GM12801 (cell line): Measurements from ENCODE around the gene MMP25.

Source experiments
- TF ChIP-seq, protein P1 (sequence below): IDR thresholded peaks from one replicate; pipeline ENCODE4 v1.5.1; 2011; ENCODE audit warnings: control low read depth; ENCODE audit not compliant: insufficient read length; ENCODE audit errors: extremely low read depth

The MMP25 gene

DNA sequence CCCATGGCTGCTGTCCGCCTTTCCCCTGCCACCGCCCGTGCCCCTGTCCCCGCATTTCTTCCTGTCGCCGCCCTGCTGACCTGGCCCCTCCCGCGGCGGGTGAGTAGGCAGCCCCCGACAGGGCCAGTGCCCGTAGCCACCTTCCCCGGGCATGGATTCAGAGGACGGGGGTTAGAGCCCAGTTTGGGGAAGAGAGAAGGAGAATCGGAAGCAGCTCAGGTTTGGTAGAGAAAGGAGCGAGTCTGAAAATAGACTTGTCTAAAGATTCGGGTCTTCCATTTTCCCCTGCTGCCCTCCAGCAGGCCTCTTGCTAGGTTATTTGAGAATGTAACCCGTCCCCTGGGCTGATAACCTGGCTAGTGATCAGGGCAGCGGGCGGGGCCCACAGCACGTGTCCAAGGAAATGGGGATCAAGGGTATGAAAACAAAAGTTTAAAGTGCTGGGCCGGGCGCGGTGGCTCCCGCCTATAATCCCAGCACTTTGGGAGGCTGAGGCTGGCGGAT, 41.5 kb upstream of the MMP25 start:
- TF ChIP-seq, protein P1, sequence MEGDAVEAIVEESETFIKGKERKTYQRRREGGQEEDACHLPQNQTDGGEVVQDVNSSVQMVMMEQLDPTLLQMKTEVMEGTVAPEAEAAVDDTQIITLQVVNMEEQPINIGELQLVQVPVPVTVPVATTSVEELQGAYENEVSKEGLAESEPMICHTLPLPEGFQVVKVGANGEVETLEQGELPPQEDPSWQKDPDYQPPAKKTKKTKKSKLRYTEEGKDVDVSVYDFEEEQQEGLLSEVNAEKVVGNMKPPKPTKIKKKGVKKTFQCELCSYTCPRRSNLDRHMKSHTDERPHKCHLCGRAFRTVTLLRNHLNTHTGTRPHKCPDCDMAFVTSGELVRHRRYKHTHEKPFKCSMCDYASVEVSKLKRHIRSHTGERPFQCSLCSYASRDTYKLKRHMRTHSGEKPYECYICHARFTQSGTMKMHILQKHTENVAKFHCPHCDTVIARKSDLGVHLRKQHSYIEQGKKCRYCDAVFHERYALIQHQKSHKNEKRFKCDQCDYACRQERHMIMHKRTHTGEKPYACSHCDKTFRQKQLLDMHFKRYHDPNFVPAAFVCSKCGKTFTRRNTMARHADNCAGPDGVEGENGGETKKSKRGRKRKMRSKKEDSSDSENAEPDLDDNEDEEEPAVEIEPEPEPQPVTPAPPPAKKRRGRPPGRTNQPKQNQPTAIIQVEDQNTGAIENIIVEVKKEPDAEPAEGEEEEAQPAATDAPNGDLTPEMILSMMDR, result no peak

DNA sequence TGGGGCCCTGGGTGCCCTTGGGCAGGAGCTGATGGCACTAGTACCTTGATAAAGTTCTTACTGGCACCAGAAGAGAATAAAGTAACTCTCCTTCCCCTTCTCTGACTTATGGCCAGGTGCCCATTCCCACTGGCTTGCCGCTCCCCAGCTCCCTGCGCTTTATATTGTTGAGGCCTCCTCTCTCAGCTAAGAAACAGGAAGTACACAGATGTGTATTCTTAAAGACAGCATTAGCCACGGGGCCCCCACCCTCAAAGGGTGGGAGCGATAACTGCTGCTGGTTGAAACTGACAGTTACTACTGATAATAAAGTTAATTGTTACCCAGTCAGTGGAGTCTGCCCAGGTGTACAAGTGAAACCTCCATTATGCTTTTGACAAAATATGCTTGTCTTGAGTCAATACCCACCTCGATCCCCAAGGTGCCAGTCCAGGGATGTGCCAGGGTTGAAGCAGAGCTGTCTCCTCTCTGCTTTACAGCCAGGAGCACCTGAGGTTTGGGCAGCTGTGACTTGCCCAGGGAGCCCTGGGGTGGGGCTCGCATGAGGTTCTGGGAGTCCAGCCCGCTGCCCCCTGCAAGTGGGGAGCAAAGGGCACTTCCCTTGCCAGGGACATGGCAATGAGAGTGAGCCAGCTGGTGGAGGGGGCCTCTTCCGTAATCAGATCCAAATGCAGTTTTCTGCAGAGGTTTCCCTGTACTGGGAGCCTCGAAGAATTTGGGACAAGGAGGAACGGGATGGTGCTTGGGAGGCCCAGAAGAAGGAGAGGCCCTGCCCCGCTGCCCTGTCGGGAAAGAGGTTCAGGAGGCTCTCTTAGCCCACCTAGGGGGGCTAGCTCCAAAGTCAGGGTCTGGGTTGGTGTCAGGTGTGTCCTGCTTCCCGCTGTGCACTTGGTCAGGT, 39.1 kb upstream of the MMP25 start:
- TF ChIP-seq, protein P1, result no peak

DNA sequence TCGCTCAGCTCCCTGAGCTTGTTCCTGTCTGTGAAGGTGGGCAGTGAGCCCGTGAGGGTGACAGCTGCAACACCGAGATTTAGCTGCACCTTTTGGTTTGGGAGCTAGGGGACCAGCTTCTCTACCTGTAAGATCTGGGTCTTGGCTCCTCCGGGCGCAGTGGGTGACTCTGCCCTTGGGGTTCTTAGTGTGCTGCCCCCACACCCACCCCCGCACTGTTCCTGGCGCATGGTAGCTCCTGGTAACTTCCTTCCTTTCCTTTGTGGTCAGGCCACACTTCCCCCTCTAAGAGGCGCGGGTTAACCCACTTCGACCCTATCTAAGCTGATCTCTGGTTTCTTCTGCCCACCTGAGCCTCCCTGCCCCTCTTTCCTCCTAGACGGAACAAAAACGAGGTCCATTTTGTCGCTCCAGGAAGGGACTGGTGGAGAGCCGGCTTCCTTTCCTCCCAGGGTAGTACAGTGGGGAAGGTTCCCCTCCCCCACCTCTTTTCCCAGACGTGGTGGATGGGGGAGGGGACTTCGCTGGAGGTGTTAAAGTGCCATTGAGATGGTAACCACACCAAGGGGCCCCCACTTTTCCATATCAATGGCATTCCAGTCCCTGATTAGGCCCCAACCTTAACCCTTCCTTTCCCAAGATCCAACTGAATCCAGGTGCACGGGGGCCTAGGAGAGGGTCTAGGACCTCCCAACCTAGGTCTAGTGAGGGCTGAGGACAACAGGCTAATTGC, 38.2 kb upstream of the MMP25 start:
- TF ChIP-seq, protein P1, result no peak

DNA sequence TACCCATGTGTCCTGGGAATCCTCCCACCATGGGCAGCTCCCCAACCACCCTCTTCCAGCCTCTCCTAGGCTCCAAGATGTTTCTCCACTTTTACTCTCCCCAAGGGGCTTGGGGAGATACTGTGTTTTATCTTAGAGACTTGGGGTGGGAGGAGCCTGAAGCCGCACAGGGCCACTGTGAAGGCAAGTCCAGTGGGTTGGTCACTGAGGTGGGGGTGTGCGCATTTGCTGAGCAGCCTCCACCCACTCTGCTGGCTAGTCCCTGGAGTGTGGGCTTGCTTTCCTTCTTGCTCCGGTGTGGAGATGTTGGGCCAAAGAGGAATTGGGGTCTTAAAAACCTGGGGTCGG, 37.7 kb upstream of the MMP25 start:
- TF ChIP-seq, protein P1, result no peak

DNA sequence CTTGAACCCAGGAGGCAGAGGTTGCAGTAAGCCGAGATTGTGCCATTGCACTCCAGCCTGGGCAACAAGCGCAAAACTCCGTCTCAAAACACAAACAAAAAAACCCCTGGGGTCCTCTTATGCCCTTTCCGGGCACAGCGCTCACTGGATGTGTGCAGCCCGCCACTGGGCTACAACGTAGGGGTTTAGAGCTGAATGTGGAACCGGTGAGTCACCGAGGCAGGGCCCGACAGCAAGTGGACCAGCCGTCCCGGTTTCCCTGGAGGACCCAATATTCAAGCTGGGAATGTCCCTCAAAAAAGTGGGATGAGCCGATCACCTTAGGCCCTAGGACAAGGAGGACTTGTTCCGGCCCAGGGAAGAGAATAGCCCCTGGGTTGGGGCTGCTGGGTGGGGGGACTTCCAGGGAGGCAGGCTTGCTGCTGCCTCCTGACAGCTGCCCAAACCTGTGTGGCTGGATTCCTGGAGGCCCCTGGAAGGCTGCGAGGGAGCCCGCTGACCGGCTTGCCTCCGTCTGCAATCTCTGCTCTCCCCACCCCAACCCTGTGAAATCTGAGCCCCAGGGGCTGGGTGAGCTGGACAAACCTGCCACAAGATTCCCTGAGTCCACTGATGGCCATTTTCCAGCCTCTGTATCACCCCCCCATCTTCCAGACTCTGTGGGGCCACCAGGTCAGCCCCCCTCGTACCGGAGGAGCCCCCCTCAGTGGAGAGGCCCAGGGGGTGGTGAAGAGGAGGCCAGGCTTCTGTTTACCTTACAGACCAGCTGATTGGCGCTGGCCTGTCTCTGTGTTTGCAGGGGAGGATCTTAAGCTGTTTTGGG, 36.6 kb upstream of the MMP25 start:
- TF ChIP-seq, protein P1, result no peak

DNA sequence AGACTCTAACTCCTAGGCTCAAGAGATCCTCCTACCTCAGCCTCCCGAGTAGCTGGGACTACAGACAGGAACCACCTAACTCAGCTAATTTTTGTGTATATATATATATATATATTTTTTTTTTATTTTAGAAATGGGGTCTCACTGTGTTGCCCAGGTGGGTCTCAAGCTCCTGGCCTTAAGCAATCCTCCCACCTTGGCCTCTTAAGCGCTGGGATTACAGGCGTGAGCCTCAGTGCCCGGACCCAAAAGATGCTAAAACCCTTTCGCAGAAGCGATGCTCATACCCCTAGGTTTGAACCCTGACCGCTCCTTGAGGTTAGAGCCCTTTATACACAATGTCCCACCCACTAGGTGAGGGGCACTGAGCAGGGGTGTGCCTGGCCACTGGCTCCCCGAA, 35.9 kb upstream of the MMP25 start:
- TF ChIP-seq, protein P1, result no peak

DNA sequence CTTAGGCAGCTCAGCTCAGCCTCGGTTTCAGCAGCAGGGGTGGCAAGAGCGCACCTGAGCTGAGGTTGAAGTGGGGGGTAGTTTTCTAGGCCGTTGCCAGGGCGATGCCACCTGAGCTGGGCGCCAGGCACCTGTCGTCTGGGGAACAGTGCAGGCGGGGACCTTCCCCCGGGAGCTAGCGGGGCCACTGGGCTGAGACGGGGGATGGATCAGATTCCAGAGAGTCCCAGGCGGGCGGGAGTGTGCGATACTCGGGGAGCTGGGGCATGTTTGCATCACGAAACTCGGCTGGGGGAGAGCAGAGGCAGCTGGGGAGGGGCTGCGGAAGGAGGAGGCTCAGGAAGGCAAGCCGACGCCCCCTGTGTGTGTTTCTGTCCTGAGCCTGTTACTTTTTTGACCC, 34.1 kb upstream of the MMP25 start:
- TF ChIP-seq, protein P1, result no peak
